HCT116 (cell line): ENCODE data around the gene DENND5B. TPM values are rescaled to one million over a fixed set of nuclear protein-coding genes. Genes with fewer than 3 reads are reported as not detected.

Experiments used
- ATAC-seq: fragments of 200-7000 bp; cut with Tn5 transposase; 2 replicates; pipeline ENCODE4 v1.9.1; 2020; ENCODE audit warnings: mild to moderate bottlenecking, moderate library complexity
- BruUV-seq: library from RNA; stranded (reverse); fragments of 400-500 nt; replicated peaks from 2 replicates; lab custom pipeline; 2021; lab: Mats Ljungman, UMichigan
- CTCF ChIA-PET: fragments of 300-600 bp; sonication (Branson Sonifier 250); formaldehyde crosslinking; loops from one replicate; lab custom pipeline; 2021; ENCODE audit warnings: antibody characterized with exemption; lab: Charles Lee
- POLR2A ChIA-PET: fragments of 300-600, 350-600 bp; sonication (Branson Sonifier 250); formaldehyde crosslinking; loops from one replicate; lab custom pipeline; 2021; ENCODE audit warnings: antibody characterized with exemption; lab: Charles Lee
- RAD21 ChIA-PET, 2 experiments: fragments of 300-600 bp; sonication (Branson Sonifier 250); formaldehyde crosslinking; loops; one replicate each; lab custom pipeline; 2023; ENCODE audit warnings: low total read pairs in 2 of 2; ENCODE audit not compliant: uncharacterized antibody in 2 of 2, unreplicated experiment in 2 of 2, low non-redundant PET in 1 of 2; lab: Charles Lee
- DNase-seq: peaks from one replicate; pipeline ENCODE4 v3.0.0-alpha.2; 2010; ENCODE audit warnings: low read depth, low spot score
- H2AFZ ChIP-seq: fragments of 200-600 bp; shearing (Covaris generic), sonication (generic); 2 replicates; pipeline ENCODE4 v1.6.1; 2017; ENCODE audit warnings: low read depth, mixed run types, mixed read lengths, antibody characterized with exemption, low read length; ENCODE audit not compliant: poor library complexity, severe bottlenecking
- H3K27ac ChIP-seq: 2 replicates; pipeline ENCODE4 v1.5.1; 2012; ENCODE audit warnings: low read depth, low read length
- H3K27me3 ChIP-seq: fragments of 200-600 bp; sonication (generic); 2 replicates; pipeline ENCODE4 v1.6.1; 2016; ENCODE audit warnings: mixed run types, low read length, mixed read lengths; ENCODE audit not compliant: insufficient read depth
- H3K36me3 ChIP-seq, 2 experiments: fragments of 200-500 bp in 1 of 2; fragments of 200-600 bp in 1 of 2; sonication (Bioruptor generic) in 1 of 2; sonication (generic) in 1 of 2; 2 replicates each; pipeline versions ENCODE4 v1.5.1 to v1.6.1; 2014 to 2016; ENCODE audit warnings: low read length in 2 of 2, inconsistent platforms in 1 of 2, mixed read lengths in 1 of 2, mixed run types in 1 of 2; ENCODE audit not compliant: insufficient read depth in 2 of 2, control insufficient read depth in 1 of 2
- H3K4me1 ChIP-seq, 2 experiments: fragments of 200-600 bp in 1 of 2; sonication (generic) in 1 of 2; 2 replicates each; pipeline versions ENCODE4 v1.5.1 to v1.6.1; 2012 to 2017; ENCODE audit warnings: low read length in 2 of 2, inconsistent platforms in 1 of 2, mild to moderate bottlenecking in 1 of 2, mixed read lengths in 1 of 2, mixed run types in 1 of 2, moderate library complexity in 1 of 2; ENCODE audit not compliant: insufficient read depth in 2 of 2, control insufficient read depth in 1 of 2
- H3K4me2 ChIP-seq: fragments of 200-600 bp; sonication (generic); 2 replicates; pipeline ENCODE4 v1.6.1; 2017; ENCODE audit warnings: mixed run types, low read length, mixed read lengths
- H3K4me3 ChIP-seq, 2 experiments: fragments of 200-600 bp in 1 of 2; sonication (generic) in 1 of 2; replicated peaks in 1 of 2; 2 replicates each; pipeline ENCODE4 v1.5.1; 2011 to 2016; ENCODE audit warnings: low read length in 2 of 2, control low read depth in 1 of 2, low read depth in 1 of 2, mild to moderate bottlenecking in 1 of 2, mixed read lengths in 1 of 2, mixed run types in 1 of 2
- H3K79me2 ChIP-seq: fragments of 200-600 bp; sonication (generic); 2 replicates; pipeline ENCODE4 v1.6.1; 2017; ENCODE audit warnings: mild to moderate bottlenecking, mixed run types, low read length, moderate library complexity, mixed read lengths; ENCODE audit not compliant: insufficient read depth
- H3K9ac ChIP-seq: fragments of 200-600 bp; sonication (generic); 2 replicates; pipeline ENCODE4 v1.6.1; 2016; ENCODE audit warnings: low read length, mixed read lengths
- H3K9me2 ChIP-seq: fragments of 200-600 bp; sonication (generic), shearing (Covaris generic); 2 replicates; pipeline ENCODE4 v1.6.1; 2017; ENCODE audit warnings: mixed run types, mild to moderate bottlenecking, moderate library complexity; ENCODE audit not compliant: insufficient read depth
- H3K9me3 ChIP-seq, 2 experiments: fragments of 200-500 bp in 1 of 2; fragments of 200-600 bp in 1 of 2; sonication (Bioruptor generic) in 1 of 2; sonication (generic) in 1 of 2; 2 replicates each; pipeline ENCODE4 v1.6.1; 2014 to 2017; ENCODE audit warnings: low read length in 2 of 2, mixed read lengths in 2 of 2, inconsistent platforms in 1 of 2, low read depth in 1 of 2, mild to moderate bottlenecking in 1 of 2, mixed run types in 1 of 2, moderate library complexity in 1 of 2; ENCODE audit not compliant: control insufficient read depth in 1 of 2, insufficient read depth in 1 of 2
- H4K20me1 ChIP-seq: fragments of 200-600 bp; sonication (generic), shearing (Covaris generic); 2 replicates; pipeline ENCODE4 v1.6.1; 2017; ENCODE audit warnings: mixed run types, mild to moderate bottlenecking, moderate library complexity; ENCODE audit not compliant: insufficient read depth
- ATF3 ChIP-seq: IDR thresholded peaks from 2 replicates; pipeline ENCODE4 v1.6.1; 2012
- CBX3 ChIP-seq: IDR thresholded peaks from 2 replicates; pipeline ENCODE4 v1.6.1; 2012; ENCODE audit warnings: low read depth
- CEBPB ChIP-seq: IDR thresholded peaks from 2 replicates; pipeline ENCODE4 v1.6.1; 2012; ENCODE audit warnings: low read depth
- CTCF ChIP-seq, 3 experiments: fragments of 200-600 bp in 1 of 3; sonication (generic) in 1 of 3; IDR thresholded peaks in 2 of 3; conservative IDR thresholded peaks in 1 of 3; 2 replicates each; pipeline ENCODE4 v1.5.1; 2012 to 2017; ENCODE audit warnings: low read depth in 2 of 3, low read length in 2 of 3, antibody characterized with exemption in 1 of 3, borderline replicate concordance in 1 of 3, control low read depth in 1 of 3, mild to moderate bottlenecking in 1 of 3, mixed read lengths in 1 of 3, mixed run types in 1 of 3, moderate library complexity in 1 of 3; ENCODE audit not compliant: insufficient read depth in 1 of 3
- ELF1 ChIP-seq: IDR thresholded peaks from 2 replicates; pipeline ENCODE4 v1.6.1; 2012; ENCODE audit warnings: low read depth, borderline replicate concordance
- EZH2 ChIP-seq: fragments of 200-600 bp; sonication (generic); IDR thresholded peaks from 2 replicates; pipeline ENCODE4 v1.6.1; 2017; ENCODE audit warnings: antibody characterized with exemption, mixed run types
- EZH2phosphoT487 ChIP-seq: fragments of 200-600 bp; IDR thresholded peaks from 2 replicates; pipeline ENCODE4 v1.6.1; 2018; ENCODE audit warnings: antibody characterized with exemption, borderline replicate concordance
- FOSL1 ChIP-seq: IDR thresholded peaks from 2 replicates; pipeline ENCODE4 v1.6.1; 2012; ENCODE audit warnings: low read depth
- JUND ChIP-seq: IDR thresholded peaks from 2 replicates; pipeline ENCODE4 v1.6.1; 2012
- MAX ChIP-seq: IDR thresholded peaks from 2 replicates; pipeline ENCODE4 v1.6.1; 2012
- POLR2A ChIP-seq: IDR thresholded peaks from 2 replicates; pipeline ENCODE4 v1.7.0; 2011; ENCODE audit warnings: borderline replicate concordance; ENCODE audit not compliant: insufficient read depth, insufficient read length; ENCODE audit errors: extremely low read depth
- RAD21 ChIP-seq: IDR thresholded peaks from 2 replicates; pipeline ENCODE4 v1.6.1; 2012; ENCODE audit warnings: low read depth, mild to moderate bottlenecking
- REST ChIP-seq: IDR thresholded peaks from 2 replicates; pipeline ENCODE4 v1.6.1; 2012; ENCODE audit warnings: low read depth
- SIN3A ChIP-seq: IDR thresholded peaks from 2 replicates; pipeline ENCODE4 v1.6.1; 2012; ENCODE audit warnings: low read depth
- SP1 ChIP-seq: IDR thresholded peaks from 2 replicates; pipeline ENCODE4 v1.6.1; 2012; ENCODE audit warnings: low read depth
- TCF7L2 ChIP-seq: IDR thresholded peaks from 2 replicates; pipeline ENCODE4 v1.7.0; 2011; ENCODE audit warnings: borderline replicate concordance, inconsistent platforms; ENCODE audit not compliant: insufficient read depth, insufficient read length; ENCODE audit errors: extremely low read depth
- YY1 ChIP-seq: IDR thresholded peaks from 2 replicates; pipeline ENCODE4 v1.6.1; 2011; ENCODE audit warnings: low read length, low read depth, moderate library complexity, mild to moderate bottlenecking; ENCODE audit not compliant: insufficient replicate concordance; ENCODE audit errors: extremely low read depth
- ZBTB33 ChIP-seq: IDR thresholded peaks from 2 replicates; pipeline ENCODE4 v1.6.1; 2011; ENCODE audit warnings: mild to moderate bottlenecking, low read length, moderate library complexity; ENCODE audit not compliant: insufficient replicate concordance; ENCODE audit errors: extremely low read depth
- ZFX ChIP-seq: fragments of 450-650 bp; IDR thresholded peaks from 2 replicates; pipeline ENCODE4 v1.6.1; 2017
- intact Hi-C: fragments of 100-400 bp; cut with micrococcal nuclease; formaldehyde crosslinking; loops from 2 replicates; pipeline ENCODE4 v1.10.0; 2022
- total RNA-seq: library from RNA; stranded (reverse); gene quantifications from one replicate; pipeline ENCODE4 v1.2.1, GENCODE V29; 2021; ENCODE audit not compliant: unreplicated experiment

Gene DENND5B
- total RNA-seq, 1 experiment from 2014 or later: 19.2 TPM

- H4K20me1 ChIP-seq: no peaks in the 10 kb centered on the region
- ATAC-seq (no peak), DNase-seq (no peak)
- ChIA-PET RAD21 (no interaction called here), POLR2A (interaction anchor here (0.7 kb wide), 1 partner anchor 108 kb away, joined by 3 read pairs; no protein-coding TSS in a partner anchor), CTCF (no interaction called here)
- no peaks in the 10 kb centered on the region for H3K27me3 ChIP-seq
- no peaks in the 10 kb centered on the region for H3K79me2 ChIP-seq
- no peak overlapping the region for H2AFZ ChIP-seq
- BruUV-seq: no TSS peak
- intact Hi-C loops: no loop called here
- H3K9me2 ChIP-seq: no peaks in the 10 kb centered on the region
- H3K4me1 ChIP-seq: peaks cover 0 to 4% of the 10 kb centered on the region in 2 experiments; a peak in 1 of 4 replicates
- no peak overlapping the region for H3K9ac ChIP-seq
- no peak overlapping the region for H3K4me2 ChIP-seq
- H3K36me3 ChIP-seq: no peaks in the 10 kb centered on the region
- no peaks in the 10 kb centered on the region for H3K9me3 ChIP-seq
- TF ChIP-seq JUND (no peak), ZBTB33 (no peak), ELF1 (no peak), EZH2 (no peak), ZFX (no peak), RAD21 (no peak), FOSL1 (no peak), CBX3 (no peak), YY1 (no peak), ATF3 (no peak), TCF7L2 (no peak), CEBPB (no peak), CTCF (IDR thresholded peaks at IDR 0.05 in 2 of 3, conservative IDR thresholded peaks at IDR 0.05 in 1 of 3; ENCODE audit: borderline replicate concordance in 1 of 3, insufficient read depth in 1 of 3, low read depth in 2 of 3, low read length in 2 of 3) (no peak), EZH2phosphoT487 (no peak), SIN3A (no peak), POLR2A (no peak), MAX (no peak), SP1 (no peak), REST (no peak)
- H3K4me3 ChIP-seq: no peak overlapping the region
- H3K27ac ChIP-seq: no peak overlapping the region
Observed at GRCh38 chr12:31627456-31628054, 36.6 kb upstream of the DENND5B start.
